HG03139 (cell line): ENCODE data around the gene ANAPC13.
A peak's percentile ranks its signal among the peaks of the same experiment; 100 is the strongest.

Source experiments
- ATAC-seq: cut with Tn5 transposase; IDR thresholded peaks from one replicate; pipeline ENCODE4 v1.9.1; 2021; ENCODE audit not compliant: unreplicated experiment

The ANAPC13 gene

DNA sequence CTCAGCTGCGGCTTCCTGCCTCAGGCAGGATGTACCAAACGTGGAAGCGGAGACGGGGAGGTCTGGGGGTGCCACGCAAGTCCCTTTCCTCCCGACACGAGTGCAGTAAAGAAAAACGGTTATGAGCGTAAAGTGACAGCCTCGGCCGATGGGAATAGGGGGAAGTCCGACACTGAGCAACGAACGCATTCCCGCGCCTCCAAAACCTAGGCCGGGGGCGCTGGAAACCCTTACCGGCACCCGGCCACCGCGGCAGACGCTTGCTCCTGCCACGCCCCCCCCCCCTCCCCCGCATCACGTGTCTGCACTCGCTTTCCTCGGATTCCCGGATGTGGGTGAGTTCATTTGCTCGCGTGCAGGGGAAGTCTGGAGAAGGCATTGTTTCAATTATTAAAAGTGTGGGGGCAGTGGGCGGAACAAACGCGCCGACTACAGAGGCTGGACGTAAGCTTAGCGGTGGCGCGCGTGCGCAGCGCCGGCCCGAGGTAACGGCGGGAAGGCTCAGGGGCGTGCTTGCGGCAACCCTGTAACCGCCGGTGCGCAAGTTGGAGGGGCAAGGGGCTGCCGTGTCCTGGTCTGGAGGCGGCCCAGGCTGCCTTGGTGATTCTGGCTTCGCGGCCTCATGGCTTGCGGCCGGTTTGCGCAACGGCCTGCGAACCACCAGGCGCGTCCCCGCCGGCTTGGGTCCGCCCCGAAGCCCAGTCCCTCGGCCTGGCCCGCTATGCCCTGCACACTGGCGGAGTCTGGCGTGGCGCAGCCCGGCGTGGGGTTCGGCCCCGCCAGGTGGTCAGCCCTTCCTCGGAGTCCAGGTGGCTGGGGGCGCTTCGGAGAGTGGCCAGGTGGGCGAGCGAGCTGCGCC is at the start of gene ANAPC13, which contains the start of gene CEP63:
Gene ANAPC13 (minus strand): TSS at position 268 of the 859 bp plus-strand sequence. CDS start 3,081 bp downstream, outside the sequence.
Gene CEP63 (plus strand): TSS at position 340 of the 859 bp plus-strand sequence. CDS start 9,264 bp downstream, outside the sequence.
- ATAC-seq, result peak; percentile 73

DNA sequence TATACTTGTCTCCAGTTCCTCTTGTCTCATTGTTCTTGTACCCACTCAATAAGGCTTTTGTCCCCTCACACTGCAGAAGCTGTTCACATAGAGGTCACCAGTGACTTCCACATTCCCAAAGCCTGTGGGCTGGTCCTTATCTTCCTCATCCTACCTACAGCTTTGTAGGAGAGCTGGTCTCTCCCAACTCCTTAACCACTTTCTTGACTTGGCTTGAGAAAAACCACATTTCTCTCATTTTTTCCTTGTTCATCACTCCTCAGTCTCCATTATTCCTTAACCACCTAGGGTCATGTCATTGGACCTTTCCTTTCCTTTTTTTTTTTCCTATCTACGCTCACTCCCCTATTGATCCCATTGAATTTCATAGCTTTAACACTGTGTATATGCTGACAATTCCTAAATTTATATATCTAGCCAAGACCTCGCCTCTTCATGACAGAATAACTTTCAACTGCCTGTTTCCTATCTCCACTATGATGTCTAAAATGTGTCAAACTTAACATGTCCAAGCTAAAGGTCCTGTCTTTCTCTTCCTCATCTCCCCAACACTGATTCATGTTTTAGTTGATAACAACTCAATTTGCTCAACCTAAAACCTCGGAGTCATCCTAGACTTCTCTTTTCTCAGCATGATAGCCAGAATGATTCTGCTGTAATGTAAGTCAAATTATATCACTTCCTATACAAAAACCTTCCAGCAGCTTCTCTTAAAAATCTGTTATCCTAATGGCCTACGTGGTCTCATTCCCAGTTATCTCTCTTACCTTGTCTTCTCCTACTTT is 49.6 kb upstream of the ANAPC13 start:
- ATAC-seq, result no peak

DNA sequence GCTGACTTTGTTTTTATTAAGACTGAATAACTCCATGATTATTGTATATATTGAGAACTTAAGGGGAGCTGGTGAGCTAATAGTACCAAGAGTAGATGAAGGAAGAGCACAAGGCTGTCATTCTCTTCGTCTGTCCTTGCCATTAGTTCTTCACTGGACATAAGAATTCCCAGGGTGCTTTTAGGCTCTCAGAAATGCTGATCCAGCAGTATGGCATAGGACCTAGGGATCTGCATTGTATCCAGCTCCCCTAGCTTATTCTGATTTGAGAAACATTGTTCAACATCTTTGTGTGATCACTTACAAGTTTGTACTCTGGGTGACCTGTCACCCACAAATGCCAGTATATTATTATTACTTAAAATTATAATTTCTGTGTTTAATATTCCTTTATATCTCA is 47.7 kb upstream of the ANAPC13 start:
- ATAC-seq, result no peak

DNA sequence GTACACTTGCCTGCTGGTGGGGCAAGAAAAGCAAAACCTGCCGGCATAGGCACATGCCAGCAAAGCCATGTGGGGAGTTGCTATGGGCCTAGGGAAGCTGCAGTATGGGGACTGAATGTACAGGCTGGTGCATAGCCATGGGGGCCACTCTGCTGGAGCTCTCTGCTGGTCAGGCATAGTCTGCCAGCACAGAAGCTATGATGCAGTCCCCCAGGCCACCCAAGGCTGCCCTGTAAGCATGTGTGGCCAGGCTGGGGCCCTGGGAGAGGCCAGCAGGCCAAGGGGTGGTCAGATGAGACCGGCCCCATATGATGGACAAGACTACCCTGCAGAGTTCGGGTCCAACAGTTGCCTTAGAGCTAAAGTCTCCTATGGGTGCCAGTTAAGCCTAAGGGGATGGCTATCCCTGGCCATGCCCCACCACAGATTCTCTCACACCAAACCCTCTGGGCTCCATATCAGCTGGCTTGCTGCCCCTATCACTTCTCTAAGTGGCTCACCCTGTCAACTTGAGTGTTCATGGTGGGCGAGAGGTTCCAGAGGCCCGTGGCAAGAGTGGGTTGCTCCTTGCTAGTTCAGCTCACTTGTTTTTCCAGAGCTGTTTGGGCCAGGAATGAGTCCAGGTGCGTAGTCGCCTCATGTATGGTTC is 41.9 kb upstream of the ANAPC13 start:
- no peak for ATAC-seq

DNA sequence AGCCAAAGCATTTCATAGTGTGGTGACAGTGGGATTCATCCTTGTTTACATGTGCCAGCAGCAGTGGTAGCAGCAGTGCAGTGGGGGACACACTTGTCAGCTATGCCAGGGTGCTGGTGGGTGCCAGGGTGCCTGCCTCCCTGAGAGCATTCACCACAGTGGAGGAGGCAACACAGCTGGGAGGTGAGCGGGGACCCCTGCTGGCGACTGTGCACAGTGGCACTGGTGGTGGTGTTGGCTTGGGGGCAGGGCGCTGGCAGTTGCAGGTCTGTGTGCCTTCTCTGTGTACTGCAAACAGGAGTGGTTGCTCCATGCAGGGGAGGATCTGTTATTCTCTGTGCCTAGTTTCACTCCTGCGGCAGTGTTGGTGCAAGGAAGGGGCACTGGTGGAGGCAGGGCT is 41.3 kb upstream of the ANAPC13 start:
- ATAC-seq, result no peak

DNA sequence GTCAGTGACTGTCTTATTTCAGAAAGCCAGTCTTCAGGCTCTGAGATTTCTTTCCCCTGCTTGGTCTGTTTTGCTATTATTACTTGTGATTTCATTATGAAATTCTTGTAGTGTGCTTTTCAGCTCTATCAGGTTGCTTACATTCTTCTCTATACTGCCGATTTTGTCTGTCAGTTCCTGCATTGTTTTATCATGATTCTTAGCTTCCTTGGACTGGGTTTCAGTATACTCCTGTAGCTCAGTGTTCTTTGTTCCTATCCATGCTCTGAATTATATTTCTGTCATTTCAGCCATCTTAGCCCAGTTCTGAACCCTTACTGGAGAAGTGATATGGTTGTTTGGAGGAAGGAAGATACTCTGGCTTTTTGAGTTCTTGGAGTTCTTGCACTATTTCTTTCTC is 40.5 kb upstream of the ANAPC13 start:
- no peak for ATAC-seq

- no peak for ATAC-seq
Observed at GRCh38 chr3:134525293-134525692, 39.5 kb upstream of the ANAPC13 start.

DNA sequence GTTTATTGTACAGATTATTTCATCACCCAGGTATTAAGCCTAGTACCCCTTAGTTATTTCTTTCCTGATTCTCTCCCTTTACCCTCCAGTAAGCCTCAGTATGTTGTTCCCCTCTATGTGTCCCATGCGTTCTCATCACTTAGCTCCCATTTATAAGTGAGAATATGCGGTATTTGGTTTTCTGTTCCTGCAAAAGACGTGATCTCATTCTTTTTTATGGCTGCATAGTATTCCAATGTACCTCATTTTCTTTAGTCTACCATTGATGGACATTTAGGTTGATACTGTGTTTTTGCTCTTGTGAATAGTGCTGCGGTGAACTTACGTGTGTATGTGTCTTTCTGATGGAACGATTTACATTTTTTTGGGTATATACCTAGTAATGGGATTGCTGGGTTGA is 36.8 kb upstream of the ANAPC13 start:
- no peak for ATAC-seq

DNA sequence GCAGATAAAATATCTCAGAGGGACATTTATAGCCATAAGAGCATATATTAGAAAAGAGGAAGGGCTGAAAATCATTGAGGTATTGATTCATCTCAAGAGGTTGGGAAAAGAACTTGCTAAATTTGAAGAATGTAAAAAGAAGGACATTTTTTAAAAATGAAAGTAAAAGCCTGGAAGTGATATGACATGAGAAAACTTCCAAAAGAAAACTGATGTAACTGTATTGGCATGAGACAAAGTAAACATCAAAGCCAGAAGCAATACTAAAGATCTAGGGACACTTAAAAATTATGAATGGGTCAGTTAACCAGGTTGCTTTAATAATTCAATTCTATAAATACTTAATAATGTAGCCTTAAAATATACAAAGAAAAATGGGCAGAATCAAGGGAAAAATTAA is 32.0 kb upstream of the ANAPC13 start:
- ATAC-seq, result no peak

DNA sequence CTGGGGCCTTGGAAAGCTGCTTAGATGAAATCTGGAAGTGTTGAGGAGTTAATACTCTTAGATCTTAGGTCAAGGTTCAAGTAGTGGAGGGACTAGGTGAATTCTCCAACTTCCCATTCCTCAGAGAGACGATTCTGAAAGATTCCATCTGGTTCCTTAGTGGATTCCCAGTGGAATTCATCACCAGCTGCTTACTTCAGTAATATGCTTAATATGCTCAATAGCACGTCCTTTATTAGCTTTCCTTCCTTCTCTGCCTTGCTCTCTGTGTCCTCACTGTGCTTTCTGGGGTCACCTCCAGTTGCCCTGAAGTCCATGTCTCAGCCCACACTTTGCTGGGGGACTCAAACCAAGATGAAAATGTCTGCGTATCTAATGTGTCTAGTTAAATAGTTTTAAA is 31.1 kb upstream of the ANAPC13 start:
- ATAC-seq, result no peak

DNA sequence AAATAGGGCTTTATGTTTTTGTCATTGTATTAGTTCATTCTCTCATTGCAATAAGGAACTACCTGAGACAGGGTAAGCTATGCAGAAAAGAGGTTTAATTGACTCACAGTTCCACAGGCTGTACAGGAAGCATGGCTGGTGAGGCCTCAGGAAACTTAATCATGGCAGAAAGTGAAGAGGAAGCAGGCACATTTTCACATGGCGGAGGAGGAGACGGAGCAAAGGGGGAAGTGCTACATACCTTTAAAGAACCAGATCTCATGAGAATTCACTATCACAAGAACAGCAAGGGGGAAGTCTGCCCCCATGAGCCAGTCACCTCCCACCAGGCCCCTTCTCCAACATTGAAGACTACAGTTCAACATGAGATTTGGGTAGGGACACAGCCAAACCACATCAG is 25.7 kb upstream of the ANAPC13 start:
- no peak for ATAC-seq

DNA sequence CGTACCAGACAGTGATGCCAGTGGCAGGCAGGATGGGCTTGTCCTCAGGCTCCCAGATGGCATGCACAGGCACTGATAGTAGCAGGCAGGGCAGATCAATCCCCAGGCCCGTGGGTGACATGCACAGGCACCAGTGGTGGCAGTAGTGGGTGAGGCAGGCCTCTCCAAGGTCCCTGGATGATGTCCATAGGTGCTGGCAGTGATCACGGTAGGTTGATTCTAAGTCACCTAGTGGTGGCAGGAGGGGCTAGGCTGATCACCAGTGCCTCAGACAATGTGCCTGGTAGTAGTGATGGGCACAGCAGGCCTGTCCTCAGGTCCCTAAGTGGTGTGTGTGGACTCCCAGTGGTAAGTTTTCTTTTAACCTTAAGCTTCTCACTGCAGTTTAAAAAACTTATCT is 19.7 kb upstream of the ANAPC13 start:
- ATAC-seq, result no peak

DNA sequence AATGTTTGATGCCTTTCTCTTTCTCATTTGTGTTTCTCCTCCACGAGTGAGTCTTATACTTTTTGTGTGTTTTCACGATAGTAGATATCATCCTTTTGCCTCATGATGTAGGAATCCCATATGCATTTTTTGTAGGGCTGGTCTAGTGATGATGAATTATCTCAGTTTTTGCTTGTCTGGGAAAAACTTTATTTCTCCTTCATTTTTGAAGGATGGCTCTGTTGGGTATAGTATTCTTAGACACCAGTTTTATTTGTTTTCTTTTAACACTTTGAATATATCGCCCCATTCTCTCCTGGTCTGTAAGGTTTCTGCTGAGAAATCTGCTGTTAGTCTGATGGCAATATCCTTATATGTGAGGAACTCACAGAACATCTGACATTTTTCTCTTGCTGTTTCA is 18.3 kb upstream of the ANAPC13 start:
- ATAC-seq, result no peak

DNA sequence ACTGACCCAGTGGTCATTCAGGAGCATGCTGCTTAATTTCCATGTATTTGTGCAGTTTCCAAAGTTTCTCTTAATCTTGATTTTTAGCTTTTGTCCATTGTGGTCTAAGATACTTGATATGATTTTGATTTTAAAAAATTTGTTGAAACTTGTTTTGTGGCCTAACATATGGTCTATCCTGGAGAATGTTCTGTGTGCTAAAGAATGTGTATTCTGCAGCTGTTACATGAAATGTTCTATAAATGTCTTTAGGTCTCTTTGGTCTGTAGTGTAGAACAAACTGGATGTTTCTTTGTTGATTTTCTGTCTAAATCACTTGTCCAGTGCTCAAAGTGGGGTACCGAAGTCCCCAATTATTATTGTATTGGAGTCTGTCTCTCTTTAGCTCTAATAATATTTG is 17.5 kb upstream of the ANAPC13 start:
- no peak for ATAC-seq

- ATAC-seq, result no peak
Observed at GRCh38 chr3:134496471-134497071, 10.8 kb upstream of the ANAPC13 start.

DNA sequence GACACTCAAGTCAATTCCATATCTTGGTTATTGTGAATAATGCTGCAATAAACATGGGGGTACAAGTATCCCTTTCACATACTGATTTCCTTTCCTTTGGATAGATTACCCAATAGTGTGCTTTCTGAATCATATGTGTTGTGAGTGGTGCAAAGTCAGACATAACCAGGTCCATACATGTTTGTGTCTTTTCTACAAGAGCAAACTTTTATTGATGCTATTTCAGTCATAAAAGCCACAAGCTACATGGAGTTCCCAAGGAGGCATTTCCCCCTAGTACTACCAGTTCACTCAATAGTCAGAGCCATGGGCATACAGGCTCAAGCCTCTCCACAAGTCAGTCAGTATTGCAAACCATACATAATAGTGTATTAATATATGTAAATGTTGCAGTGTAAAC is 10.2 kb upstream of the ANAPC13 start:
- ATAC-seq, result no peak

GRCh38 chr3:134494495-134494894 is 8.7 kb upstream of the ANAPC13 start:
- no peak for ATAC-seq

DNA sequence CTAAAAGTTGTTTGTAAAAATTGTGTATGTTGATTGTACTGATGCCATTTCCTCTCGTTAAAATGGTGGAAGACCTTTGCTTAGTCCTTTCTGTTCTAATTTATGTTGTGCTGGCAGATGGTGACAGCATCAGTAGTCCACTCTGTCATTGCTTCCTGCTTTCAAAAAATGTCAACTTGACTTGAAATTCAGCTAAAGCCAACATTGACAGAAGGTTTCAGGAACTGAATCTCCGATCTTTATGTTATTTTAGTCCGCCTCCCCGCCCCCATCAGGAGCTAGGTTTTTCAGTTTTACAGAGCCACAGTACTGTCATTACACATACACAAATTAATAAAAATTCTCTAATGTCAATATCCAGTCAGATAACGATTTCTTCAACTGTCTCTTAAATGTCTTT is 1.6 kb upstream of the ANAPC13 start:
- no peak for ATAC-seq

- no peak for ATAC-seq
Observed at GRCh38 chr3:134486577-134487041, 824 bp upstream of the ANAPC13 start.

GRCh38 chr3:134485075-134485717 is 589 bp downstream of the ANAPC13 start:
- no peak for ATAC-seq
